CD4-positive, alpha-beta T cell (primary cell): ENCODE data around the gene COL1A1. TPM values are rescaled to one million over a fixed set of nuclear protein-coding genes. Genes with fewer than 3 reads are reported as not detected.

Experiments
- ATAC-seq: fragments of 200-7000 bp; cut with Tn5 transposase; one replicate; pipeline ENCODE4 v1.10.0; 2022; ENCODE audit warnings: mild to moderate bottlenecking; ENCODE audit not compliant: poor library complexity
- CTCF ChIA-PET: fragments of 350-600 bp; sonication (Branson Sonifier 250); formaldehyde crosslinking; loops from one replicate; lab custom pipeline; 2021; ENCODE audit warnings: antibody characterized with exemption, inconsistent platforms; lab: Charles Lee
- POLR2A ChIA-PET: fragments of 350-600 bp; sonication (Branson Sonifier 250); formaldehyde crosslinking; loops from one replicate; lab custom pipeline; 2021; ENCODE audit warnings: antibody characterized with exemption, inconsistent platforms; lab: Charles Lee
- DNase-seq, 14 experiments: peaks; one replicate each; pipeline ENCODE4 v3.0.0-alpha.2; 2013 to 2020; ENCODE audit warnings: mixed read lengths in 2 of 14
- H3K27ac ChIP-seq, 2 donors: one replicate each; pipeline versions ENCODE4 v1.5.1 to v1.7.0; 2013; ENCODE audit warnings: low read length in 2 of 2, low read depth in 1 of 2, mild to moderate bottlenecking in 1 of 2
- H3K27me3 ChIP-seq, 2 experiments: 1 replicate in 1 of 2; 2 replicates in 1 of 2; pipeline versions ENCODE4 v1.6.1 to v1.7.0; 2013; ENCODE audit warnings: low read length in 2 of 2, control low read depth in 1 of 2, mild to moderate bottlenecking in 1 of 2, moderate library complexity in 1 of 2; ENCODE audit not compliant: insufficient read depth in 2 of 2, control insufficient read depth in 1 of 2
- H3K36me3 ChIP-seq: one replicate; pipeline ENCODE4 v1.6.1; 2013; ENCODE audit warnings: low read length, control low read depth; ENCODE audit not compliant: insufficient read depth
- H3K4me1 ChIP-seq: one replicate; pipeline ENCODE4 v1.6.1; 2013; ENCODE audit warnings: low read length, control low read depth; ENCODE audit not compliant: insufficient read depth
- H3K4me3 ChIP-seq: one replicate; pipeline ENCODE4 v1.5.1; 2013; ENCODE audit warnings: mild to moderate bottlenecking, low read length, moderate library complexity
- H3K9me3 ChIP-seq, 2 experiments: 1 replicate in 1 of 2; 2 replicates in 1 of 2; pipeline versions ENCODE4 v1.6.1 to v1.7.0; 2013; ENCODE audit warnings: low read length in 2 of 2, mild to moderate bottlenecking in 2 of 2, control low read depth in 1 of 2, moderate library complexity in 1 of 2; ENCODE audit not compliant: control insufficient read depth in 1 of 2, insufficient read depth in 1 of 2
- H3K27ac Mint-ChIP-seq: one replicate; pipeline ENCODE4 v1.8.0; 2020; ENCODE audit warnings: mixed read lengths
- H3K27me3 Mint-ChIP-seq: one replicate; pipeline ENCODE4 v1.8.0; 2021; ENCODE audit warnings: mixed read lengths
- H3K36me3 Mint-ChIP-seq: one replicate; pipeline ENCODE4 v1.8.0; 2021; ENCODE audit warnings: low read depth, mixed read lengths
- H3K4me1 Mint-ChIP-seq: one replicate; pipeline ENCODE4 v1.8.0; 2021; ENCODE audit warnings: low read depth, mixed read lengths
- H3K4me3 Mint-ChIP-seq: one replicate; pipeline ENCODE4 v1.8.0; 2020; ENCODE audit warnings: mild to moderate bottlenecking, mixed read lengths
- H3K9me3 Mint-ChIP-seq: one replicate; pipeline ENCODE4 v1.8.0; 2020; ENCODE audit warnings: mixed read lengths
- CTCF ChIP-seq: fragments of 200-600 bp; IDR thresholded peaks from one replicate; pipeline ENCODE4 v1.8.0; 2022; ENCODE audit warnings: antibody characterized with exemption, mild to moderate bottlenecking
- intact Hi-C, 2 experiments: fragments of 100-400 bp; cut with DNase I in 1 of 2; cut with micrococcal nuclease in 1 of 2; formaldehyde crosslinking; loops; one replicate each; pipeline versions ENCODE4 v1.15.1 to v1.9.0; 2023 to 2025; cut with DNase I, micrococcal nuclease
- total RNA-seq, 174 experiments: library from RNA in 2 of 174; stranded (reverse) in 2 of 174; gene quantifications; one replicate each; pipeline ENCODE4 v1.2.3 and lab custom pipeline; 2021 to 2026

Gene COL1A1
- total RNA-seq, 2 experiments from 2014 or later, result 10.0 to 11.4 TPM

- H3K9me3 Mint-ChIP-seq, result peaks cover 5% of the 10 kb centered on the region
- ChIA-PET CTCF (interaction anchor here (0.6 kb wide), 1 partner anchor 14 kb away, joined by 4 read pairs; no protein-coding TSS in a partner anchor), POLR2A (no interaction called here)
- H3K9me3 ChIP-seq, result peaks cover 4 to 14% of the 10 kb centered on the region in 2 experiments
- no peaks in the 10 kb centered on the region for H3K36me3 ChIP-seq
- no peak for TF ChIP-seq CTCF
- peaks cover 4% of the 10 kb centered on the region for H3K4me1 ChIP-seq
- peaks cover 0 to 2% of the 10 kb centered on the region in 2 experiments for H3K27me3 ChIP-seq
- ATAC-seq (peak; percentile 34), DNase-seq (peak in 1 of 14 experiments; percentile 8)
- H3K27ac Mint-ChIP-seq, result no peak overlapping the region
- no peaks in the 10 kb centered on the region for H3K4me1 Mint-ChIP-seq
- H3K4me3 Mint-ChIP-seq, result no peak overlapping the region
- H3K27me3 Mint-ChIP-seq, result peaks cover 4% of the 10 kb centered on the region
- H3K36me3 Mint-ChIP-seq, result no peaks in the 10 kb centered on the region
- no peak overlapping the region for H3K27ac ChIP-seq
- no peak overlapping the region for H3K4me3 ChIP-seq
- intact Hi-C loops, result no loop called here
Observed at GRCh38 chr17:50221266-50221863, 19.9 kb upstream of the COL1A1 start.

- H3K36me3 ChIP-seq, result no peaks in the 10 kb centered on the region
- peaks cover 1 to 8% of the 10 kb centered on the region in 2 experiments for H3K9me3 ChIP-seq
- ATAC-seq (no peak), DNase-seq (no peak)
- POLR2A ChIA-PET, result no interaction called here
- H3K4me3 Mint-ChIP-seq, result no peak overlapping the region
- no peak overlapping the region for H3K27ac ChIP-seq
- peaks cover 0 to under 1% of the 10 kb centered on the region in 2 experiments for H3K27me3 ChIP-seq
- H3K27ac Mint-ChIP-seq, result no peak overlapping the region
- H3K4me1 ChIP-seq, result peaks cover 4% of the 10 kb centered on the region
- H3K4me3 ChIP-seq, result no peak overlapping the region
- TF ChIP-seq CTCF, result no peak
- no peaks in the 10 kb centered on the region for H3K4me1 Mint-ChIP-seq
- intact Hi-C loops, result no loop called here
- H3K36me3 Mint-ChIP-seq, result no peaks in the 10 kb centered on the region
- H3K27me3 Mint-ChIP-seq, result peaks cover 4% of the 10 kb centered on the region
- H3K9me3 Mint-ChIP-seq, result peaks cover 3% of the 10 kb centered on the region
- CTCF ChIA-PET, result no interaction called here
Observed at GRCh38 chr17:50220811-50221210, 19.4 kb upstream of the COL1A1 start.

DNA sequence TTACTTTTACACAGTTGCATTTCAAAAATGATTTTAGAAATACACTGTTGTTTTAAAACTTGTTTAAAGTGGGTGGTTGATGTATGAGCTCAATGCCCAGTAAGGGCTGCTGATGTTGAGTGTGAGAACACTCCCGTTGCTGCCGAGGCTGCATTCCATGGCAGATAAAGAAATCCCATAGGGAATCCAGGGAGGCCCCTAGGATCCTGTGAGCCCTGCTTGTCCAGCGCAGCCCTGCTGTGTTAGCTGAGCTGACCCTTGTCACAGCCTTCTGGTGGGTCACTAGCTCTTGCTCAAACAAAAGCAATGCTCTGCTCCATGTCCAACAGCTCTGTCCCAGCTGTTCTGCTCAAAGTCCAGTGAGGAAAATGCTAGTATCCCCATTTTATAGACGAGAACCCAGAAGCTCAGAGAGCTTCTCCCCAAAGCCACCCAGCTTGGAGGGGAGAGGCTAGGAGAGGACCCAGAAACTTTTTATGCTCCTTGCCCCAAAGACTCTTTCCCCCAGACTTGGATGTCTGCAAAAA, 18.6 kb upstream of the COL1A1 start:
- DNase-seq (no peak), ATAC-seq (no peak)
- Histone ChIP-seq H3K27me3 (no peaks in the 10 kb centered on the region), H3K36me3 (no peaks in the 10 kb centered on the region), H3K9me3 (peaks cover 0 to under 1% of the 10 kb centered on the region in 2 experiments), H3K27ac (no peak overlapping the region), H3K4me1 (peaks cover 4% of the 10 kb centered on the region), H3K4me3 (no peak overlapping the region)
- H3K27me3 Mint-ChIP-seq, result peaks cover 4% of the 10 kb centered on the region
- H3K36me3 Mint-ChIP-seq, result no peaks in the 10 kb centered on the region
- H3K9me3 Mint-ChIP-seq, result peaks cover 3% of the 10 kb centered on the region
- H3K4me1 Mint-ChIP-seq, result no peaks in the 10 kb centered on the region
- no peak overlapping the region for H3K4me3 Mint-ChIP-seq
- TF ChIP-seq CTCF, result no peak
- intact Hi-C loops, result no loop called here
- CTCF ChIA-PET, result no interaction called here
- H3K27ac Mint-ChIP-seq, result no peak overlapping the region
- POLR2A ChIA-PET, result no interaction called here
